ENCODE measurements around the gene ZNF43. TPM values are rescaled to one million over a fixed set of nuclear protein-coding genes. Genes with fewer than 3 reads are reported as not detected.

The ZNF43 gene
- total and polyA plus RNA-seq, 2 of the 13 experiments (the other 11 are each of a cell fraction or from before 2014, with no cell fraction given) = 2.9 to 8.5 TPM

- no peak for TF ChIP-seq ZBTB4 (CRISPR knock-in tag; IDR thresholded peaks at IDR 0.05; ENCODE audit: borderline replicate concordance)
- TF ChIP-seq ZNF124 (CRISPR knock-in tag; IDR thresholded peaks at IDR 0.05) = no peak
- TF ChIP-seq ZNF3 (CRISPR knock-in tag; IDR thresholded peaks at IDR 0.05) = no peak
- TF ChIP-seq MED8 (CRISPR knock-in tag; IDR thresholded peaks at IDR 0.05; ENCODE audit: insufficient replicate concordance) = peak; percentile 50
- TF ChIP-seq BCL3 (CRISPR knock-in tag; IDR thresholded peaks at IDR 0.05) = no peak
- TF ChIP-seq U2AF2 (IDR thresholded peaks at IDR 0.05; ENCODE audit: low read depth, low read length) = 0 out of 2 replicates have a peak, but pooled peaks have one; percentile 41
- TF ChIP-seq ZNF644 (CRISPR knock-in tag; IDR thresholded peaks at IDR 0.05; ENCODE audit: low read depth) = peak; percentile 12; the same call in 1 of the 2 replicates
- no peak for TF ChIP-seq ZNF225 (CRISPR knock-in tag; IDR thresholded peaks at IDR 0.05)
- TF ChIP-seq PAX8 (CRISPR knock-in tag; IDR thresholded peaks at IDR 0.05; ENCODE audit: borderline replicate concordance) = no peak
- TF ChIP-seq GTF2F1 (IDR thresholded peaks at IDR 0.05; ENCODE audit: low read length) = no peak
- no peak for TF ChIP-seq ZNF282 (IDR thresholded peaks at IDR 0.05; ENCODE audit: partially characterized antibody)
- TF ChIP-seq SIN3A (IDR thresholded peaks at IDR 0.05; ENCODE audit: borderline replicate concordance, low read depth, low read length) = peak; percentile 94; the same call in 1 of the 2 replicates
- no peak for TF ChIP-seq PRDM10 (CRISPR knock-in tag; IDR thresholded peaks at IDR 0.05; ENCODE audit: low read depth)
- no peak for TF ChIP-seq ZNF792 (CRISPR knock-in tag; IDR thresholded peaks at IDR 0.05)
- no peak for TF ChIP-seq ZNF512 (CRISPR knock-in tag; IDR thresholded peaks at IDR 0.05)
- TF ChIP-seq ZBTB43 (CRISPR knock-in tag; conservative IDR thresholded peaks at IDR 0.05) = no peak
- TF ChIP-seq ZNF614 (CRISPR knock-in tag; IDR thresholded peaks at IDR 0.05; ENCODE audit: borderline replicate concordance) = no peak
- no peak for TF ChIP-seq POLR2AphosphoS2 (IDR thresholded peaks at IDR 0.05; ENCODE audit: low read depth, low read length)
- TF ChIP-seq ZNF235 (CRISPR knock-in tag; IDR thresholded peaks at IDR 0.05; ENCODE audit: borderline replicate concordance) = peak; percentile 62; the same call in 1 of the 2 replicates
Observed at GRCh38 chr19:21767065-21767800, 68.7 kb downstream of the ZNF43 start, which contains the start of gene ZNF100 (continued).
